Medulla oblongata (tissue), 1 donor: Measurements from ENCODE around the gene CDH9.

Source experiments
- DNase-seq: peaks from one replicate; pipeline ENCODE4 v3.0.0-alpha.2; 2015; ENCODE audit errors: extremely low spot score

Gene CDH9, protein sequence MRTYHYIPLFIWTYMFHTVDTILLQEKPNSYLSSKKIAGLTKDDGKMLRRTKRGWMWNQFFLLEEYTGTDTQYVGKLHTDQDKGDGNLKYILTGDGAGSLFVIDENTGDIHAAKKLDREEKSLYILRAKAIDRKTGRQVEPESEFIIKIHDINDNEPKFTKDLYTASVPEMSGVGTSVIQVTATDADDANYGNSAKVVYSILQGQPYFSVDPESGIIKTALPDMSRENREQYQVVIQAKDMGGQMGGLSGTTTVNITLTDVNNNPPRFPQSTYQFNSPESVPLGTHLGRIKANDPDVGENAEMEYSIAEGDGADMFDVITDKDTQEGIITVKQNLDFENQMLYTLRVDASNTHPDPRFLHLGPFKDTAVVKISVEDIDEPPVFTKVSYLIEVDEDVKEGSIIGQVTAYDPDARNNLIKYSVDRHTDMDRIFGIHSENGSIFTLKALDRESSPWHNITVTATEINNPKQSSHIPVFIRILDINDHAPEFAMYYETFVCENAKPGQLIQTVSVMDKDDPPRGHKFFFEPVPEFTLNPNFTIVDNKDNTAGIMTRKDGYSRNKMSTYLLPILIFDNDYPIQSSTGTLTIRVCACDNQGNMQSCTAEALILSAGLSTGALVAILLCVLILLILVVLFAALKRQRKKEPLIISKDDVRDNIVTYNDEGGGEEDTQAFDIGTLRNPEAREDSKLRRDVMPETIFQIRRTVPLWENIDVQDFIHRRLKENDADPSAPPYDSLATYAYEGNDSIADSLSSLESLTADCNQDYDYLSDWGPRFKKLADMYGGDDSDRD

DNA sequence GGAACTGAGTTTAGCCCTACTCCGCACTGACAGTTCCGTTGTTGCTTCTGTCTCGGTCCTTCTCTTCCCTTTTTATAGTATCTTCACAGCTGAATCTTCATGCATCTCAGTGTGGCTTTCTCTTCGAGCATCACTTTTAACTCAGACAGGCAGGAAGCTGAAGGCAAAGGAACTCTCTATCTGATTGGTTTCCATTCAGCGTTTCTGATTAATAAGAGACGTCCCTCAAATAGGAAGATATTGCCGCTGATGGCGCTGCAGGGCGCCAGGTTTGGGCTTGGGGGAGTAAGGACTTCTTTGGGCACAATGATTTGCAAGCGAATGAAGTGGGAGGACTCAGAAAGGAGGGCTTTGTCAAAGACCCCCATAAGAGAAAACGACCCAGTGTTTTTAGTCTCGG is at the start of gene CDH9:
Gene CDH9, minus strand, starts transcription at position 111 of the 400 bp plus-strand sequence. CDS start 50,253 bp downstream, outside the sequence.
- no peak for DNase-seq

DNA sequence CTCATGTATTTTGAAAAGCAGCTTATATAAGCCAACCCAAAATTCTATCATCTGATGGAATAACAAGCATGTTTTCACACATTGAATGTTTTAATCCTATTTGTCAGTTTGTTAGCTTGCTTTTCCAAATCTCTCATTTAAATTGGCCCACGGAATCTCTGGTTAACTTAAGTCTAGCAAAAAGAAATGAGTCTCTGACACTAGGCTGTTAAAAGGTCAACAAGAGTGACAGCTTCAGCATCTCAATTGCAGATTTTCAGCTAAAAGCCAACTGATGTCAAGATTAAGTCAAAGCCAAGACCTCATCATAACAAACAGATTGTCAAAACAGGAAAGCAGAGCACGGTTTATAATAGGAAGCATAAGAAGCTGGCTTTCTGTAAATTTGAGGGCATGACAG is 49.4 kb upstream of the CDH9 start:
- no peak for DNase-seq

DNA sequence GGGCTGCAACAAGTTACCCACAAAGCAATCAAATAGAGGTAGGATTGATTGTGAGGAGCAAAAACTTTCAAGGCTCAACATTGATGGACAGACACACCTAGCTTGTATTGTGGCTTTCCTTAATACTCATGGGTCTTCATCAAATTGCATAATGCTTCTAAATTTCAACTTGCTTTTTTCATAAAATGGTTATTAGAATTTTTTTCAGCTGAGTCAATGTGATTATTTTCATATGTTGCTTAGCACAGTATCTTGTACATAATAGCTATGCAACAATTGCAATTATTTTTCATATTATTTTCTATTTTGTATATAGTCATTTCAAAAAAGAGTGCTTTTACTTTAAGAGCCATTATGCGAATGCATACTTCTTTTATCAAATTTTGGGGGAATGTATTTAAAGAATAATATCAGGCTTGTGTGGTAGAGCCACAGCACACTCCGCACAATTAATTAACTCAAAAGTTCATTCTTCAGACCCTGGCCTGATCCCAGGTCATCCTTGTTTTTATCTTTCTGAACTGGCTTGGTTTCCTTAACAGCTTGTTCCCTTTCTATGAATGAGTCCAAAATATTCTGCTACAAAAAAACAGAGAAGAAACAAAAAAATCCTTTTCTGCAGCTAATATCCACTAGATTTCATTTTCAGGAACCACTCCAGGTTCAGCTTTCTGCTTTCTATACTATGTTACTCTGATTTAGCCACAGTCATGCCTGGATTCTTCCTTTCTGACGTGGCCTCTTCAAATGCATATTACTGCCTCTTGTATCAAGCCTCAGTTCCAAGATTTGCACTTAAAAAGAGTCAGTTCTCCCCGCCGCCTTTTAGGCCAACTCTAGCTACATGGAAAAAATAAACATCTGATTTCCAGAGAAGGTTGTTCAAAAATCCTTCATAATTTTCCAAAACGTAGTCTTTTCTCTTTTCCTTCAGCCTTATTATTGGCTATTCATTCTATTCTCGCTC is 45.3 kb upstream of the CDH9 start:
- DNase-seq, result no peak

DNA sequence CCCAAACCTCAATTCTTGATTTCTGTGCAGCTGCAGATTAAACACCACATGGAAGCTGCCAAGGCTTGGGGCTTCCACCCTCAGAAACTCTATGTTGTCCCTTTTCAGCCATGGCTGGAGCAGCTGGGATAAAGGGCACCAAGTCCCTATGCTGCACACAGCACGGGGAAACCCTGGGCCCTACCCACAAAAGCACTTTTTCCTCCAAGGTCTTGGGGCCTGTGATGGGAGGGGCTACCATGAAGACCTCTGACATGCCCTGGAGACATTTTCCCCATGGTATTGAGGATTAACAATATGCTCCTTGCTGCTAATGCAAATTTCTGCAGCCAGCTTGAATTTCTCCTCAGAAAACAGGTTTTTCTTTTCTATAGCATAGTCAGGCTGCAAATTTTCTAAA is 41.8 kb upstream of the CDH9 start:
- DNase-seq, result no peak

DNA sequence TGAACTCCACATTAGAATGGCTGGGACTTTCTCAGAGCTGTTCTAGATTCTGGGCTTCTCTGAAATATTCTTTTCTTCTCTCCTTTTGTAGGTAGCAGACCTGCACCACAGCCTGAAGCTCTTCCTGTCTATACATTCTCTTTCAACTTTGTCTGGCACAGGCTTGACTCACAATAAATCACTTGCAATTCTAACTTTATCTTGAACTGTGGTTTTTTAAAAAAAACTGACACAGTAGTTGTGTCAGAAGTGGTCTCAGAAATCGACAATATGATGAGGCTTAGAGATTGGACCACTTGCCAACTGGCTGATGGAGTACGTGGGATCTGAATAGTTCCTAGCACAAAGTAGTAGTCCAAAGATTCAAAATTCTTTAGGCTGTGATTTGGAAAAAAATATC is 24.1 kb upstream of the CDH9 start:
- no peak for DNase-seq

DNA sequence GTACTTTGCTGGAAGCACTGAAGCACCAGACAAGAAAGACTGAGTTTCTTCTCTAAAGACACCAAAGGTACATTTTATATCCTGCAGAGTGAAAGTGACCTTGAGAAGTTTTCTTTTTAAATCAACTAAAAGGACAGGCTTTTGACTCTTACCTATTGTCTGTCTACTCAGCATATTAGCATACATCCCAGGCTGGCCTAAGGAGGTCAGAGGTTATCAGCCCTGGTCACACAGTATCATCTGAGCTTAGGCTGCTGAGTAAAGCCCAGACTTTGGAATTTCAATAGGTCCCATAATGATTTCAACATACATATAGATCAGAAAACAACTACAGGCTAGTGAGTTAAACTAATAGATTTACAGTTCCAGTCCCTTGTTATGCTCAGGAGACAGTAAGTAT is 10.1 kb upstream of the CDH9 start:
- DNase-seq, result no peak

DNA sequence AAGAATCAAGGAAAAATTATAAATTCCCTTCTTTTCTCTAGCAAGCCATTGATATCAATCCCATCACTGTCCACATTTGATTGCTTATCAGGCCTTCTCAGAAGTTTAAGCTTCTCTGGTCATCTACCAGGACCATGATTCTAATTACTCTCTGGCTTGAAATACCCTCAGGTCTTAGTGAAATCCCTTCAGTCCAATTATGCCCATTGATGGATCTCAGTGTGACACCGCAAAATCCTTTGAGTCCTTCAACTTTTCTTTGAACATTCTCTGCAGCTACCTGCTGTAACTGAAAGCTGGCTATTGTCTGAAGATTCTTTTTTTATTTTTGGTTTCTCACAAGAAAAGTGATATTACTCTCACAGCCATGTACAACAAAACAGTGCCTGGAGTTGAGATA is 3.0 kb upstream of the CDH9 start:
- DNase-seq, result no peak

DNA sequence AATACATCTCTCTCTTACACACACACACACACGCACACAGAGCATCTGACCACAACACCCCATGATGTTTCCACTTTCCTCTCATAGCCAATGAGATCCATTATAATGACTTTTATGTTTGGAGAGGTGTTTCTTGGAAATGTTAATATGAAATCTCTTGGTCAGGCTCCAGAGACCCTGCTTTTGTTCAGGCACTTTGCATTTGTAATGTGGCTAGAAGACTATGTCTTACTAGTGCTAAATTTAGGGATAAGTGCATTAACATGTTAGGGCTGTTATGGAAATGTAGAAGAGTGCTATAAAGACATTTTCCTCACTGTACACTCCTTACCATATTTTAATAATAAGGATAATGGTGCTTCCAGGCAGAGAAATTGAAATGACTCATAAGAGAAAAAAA is 3.8 kb downstream of the CDH9 start:
- no peak for DNase-seq

DNA sequence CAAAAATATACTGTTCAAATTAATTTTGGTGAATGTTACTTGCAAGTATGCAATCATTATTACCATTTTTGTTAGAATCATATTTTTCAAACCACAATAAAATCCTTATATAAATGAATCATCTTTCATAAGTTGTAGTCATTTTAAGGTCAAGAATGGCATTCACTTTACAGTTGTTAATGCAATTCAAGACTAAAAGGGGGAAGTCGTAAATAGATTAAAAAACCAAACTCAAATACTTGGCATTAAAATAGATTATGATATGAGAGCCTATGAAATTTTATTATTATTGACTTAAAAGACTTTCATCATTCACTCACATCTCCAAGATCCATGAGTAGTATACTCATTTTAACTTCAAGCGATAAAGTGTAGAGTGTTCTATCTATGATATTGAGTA is 11.6 kb downstream of the CDH9 start:
- no peak for DNase-seq

DNA sequence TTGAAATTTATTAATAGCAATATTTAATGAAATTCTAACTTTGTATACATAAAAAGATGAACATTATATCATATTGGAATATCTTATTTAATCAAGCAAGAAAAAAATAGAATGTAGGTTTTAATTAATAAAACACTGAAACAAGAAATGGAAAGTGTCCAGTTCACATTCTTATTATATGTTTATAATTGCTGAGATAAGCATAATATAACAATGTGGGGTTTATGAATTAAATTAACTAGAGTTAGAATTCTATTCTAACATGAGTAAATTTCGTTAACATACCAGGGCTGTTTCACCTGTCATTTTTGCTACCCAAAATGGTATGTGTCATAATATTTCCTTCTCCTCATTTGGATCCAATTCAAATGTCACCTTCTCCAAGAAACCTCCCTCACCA is 12.3 kb downstream of the CDH9 start:
- DNase-seq, result no peak

DNA sequence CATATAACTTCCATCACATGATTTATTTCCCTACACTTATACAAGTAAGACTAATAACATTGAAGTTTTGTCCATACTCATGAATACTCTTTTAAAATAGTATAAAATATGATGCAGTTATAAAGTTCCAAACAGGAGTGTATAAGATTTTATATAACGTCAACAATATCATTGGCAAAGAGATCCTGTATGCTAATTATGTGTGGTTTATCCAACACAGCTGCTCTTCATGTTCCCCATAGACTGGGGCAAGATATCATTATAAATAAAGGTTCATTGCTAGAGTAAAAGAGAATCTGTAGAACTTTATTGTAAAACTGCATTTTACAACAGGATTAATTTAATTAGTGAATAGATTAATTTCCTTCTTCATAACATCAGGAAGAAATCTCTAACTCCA is 16.9 kb downstream of the CDH9 start:
- no peak for DNase-seq

DNA sequence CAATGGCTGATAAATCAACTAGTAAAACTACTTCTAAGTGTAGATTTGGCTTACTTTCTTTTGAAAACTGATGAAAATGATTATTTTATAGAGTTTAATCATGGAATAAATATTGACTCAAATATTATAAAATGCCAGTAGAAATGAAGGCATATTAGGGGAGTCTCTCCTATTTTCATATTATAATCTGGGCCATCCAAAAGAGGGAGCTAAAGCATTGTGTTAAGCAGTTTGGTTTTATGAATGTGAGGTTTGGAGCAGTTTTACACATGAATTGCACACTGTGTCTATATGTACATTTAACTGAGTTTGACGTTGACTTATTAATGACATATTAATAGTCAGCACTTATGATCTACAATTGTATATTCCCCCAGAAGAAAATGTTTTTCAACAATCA is 17.4 kb downstream of the CDH9 start:
- no peak for DNase-seq

DNA sequence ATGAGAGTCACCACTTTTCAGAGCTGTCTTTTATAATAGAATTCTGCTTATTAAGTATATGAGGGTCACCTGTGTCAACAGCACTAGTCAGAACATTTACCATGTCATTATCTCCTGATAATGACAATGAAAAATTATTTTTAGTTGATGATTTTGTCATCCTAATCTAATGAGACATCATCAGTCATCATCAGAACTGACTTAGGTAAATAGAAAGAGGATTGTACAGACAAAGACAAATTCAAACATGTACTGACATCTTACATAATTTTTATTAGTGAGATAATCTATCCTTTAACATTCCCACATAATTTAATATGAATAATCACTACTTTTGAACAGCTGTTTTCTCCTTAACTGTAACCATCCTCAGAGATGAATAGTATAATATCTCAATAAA is 22.6 kb downstream of the CDH9 start:
- DNase-seq, result no peak

DNA sequence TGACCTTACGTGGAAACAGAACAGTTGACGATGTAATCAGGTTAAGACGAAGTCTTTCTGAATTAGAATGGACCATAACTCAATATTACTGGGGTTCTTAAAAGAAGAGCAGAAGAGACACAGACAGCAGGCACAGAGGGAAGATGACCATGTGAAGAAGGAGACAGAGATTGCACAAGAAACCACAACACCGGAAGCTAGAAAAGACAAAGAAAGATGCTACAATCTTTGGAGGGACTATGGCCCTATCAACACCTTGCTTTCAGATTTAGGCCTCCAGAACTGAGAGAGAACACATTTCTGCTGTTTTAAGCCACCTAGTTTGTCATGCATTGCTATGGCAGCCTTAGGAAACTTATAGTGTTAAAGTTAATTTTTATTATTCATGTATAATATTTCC is 27.1 kb downstream of the CDH9 start:
- DNase-seq, result no peak

DNA sequence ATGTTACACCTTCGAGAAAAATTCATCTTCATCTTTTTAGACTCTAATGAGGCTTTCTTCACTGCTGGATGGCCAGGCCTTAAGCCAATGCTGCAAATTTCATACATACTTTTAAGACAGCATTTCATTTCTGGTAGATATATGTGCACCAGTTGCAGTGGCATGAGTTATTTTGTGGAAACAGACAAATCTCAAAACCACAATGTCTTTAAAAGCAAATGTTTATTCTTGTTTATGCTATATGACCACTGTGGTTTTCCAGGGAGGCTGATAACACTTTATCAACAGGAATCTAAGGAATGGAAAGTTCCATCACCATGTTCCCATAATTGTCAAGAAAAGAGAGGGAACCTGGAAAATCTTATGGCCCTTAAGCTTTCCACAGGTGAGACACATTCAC is 27.7 kb downstream of the CDH9 start:
- DNase-seq, result no peak

DNA sequence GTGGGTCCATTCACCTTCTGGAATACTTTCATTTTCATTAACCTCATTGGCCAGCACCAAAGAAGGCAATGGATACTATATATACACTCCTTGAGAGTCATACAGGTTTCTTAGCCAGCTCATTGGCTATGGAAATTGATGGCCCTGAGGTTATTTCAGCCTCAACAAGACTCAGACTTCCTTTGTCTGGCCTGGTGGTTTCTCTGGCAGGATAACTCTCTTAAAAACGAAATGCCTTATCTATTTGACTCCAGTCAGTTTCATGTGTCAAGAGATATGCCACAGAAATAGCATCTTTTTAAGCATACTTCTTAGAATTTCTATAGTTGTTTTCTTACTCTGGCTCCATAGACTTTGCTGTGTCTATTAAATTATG is 28.9 kb downstream of the CDH9 start:
- DNase-seq, result no peak

DNA sequence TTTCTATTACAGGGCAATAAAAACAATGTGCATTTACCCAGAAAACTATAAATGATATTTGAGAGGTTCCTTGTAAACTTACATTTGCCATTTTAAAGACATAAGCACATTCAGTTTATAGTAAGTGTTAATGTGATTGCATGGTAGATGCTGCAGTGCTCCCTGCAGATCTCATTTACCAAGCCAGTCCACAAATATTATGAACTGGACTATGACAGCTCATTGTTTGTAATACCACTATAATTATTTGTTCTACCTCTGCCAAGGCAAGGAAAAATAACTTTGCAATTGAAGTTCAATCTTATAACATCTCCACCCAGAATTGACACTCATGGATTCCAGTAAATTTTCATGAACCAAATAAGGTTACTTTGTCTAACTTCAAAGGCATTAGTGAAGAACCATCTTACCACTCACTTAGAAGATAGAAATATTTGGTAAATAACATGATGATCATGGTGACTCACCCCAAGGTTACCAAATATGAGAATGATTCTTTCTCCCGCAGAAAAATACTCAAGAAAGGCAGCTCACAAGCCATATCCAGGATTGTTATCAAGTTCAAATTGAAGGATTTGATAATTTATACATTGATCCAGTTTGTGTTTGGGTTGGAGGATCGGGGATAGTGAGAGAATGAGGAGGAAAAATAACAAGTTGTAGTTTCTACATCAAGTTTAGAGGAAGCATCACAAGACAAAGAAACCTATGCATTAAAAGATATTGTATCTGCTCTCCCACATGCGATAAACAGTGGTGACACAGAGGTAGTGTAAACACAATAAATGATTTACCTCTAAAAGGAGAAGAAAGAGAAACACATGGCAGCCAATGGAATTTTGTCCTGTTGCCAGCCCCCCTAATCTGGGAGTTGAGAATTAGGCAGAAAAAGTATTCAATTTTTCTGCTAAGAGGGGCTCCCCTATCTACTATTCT is 29.5 kb downstream of the CDH9 start:
- DNase-seq, result no peak

DNA sequence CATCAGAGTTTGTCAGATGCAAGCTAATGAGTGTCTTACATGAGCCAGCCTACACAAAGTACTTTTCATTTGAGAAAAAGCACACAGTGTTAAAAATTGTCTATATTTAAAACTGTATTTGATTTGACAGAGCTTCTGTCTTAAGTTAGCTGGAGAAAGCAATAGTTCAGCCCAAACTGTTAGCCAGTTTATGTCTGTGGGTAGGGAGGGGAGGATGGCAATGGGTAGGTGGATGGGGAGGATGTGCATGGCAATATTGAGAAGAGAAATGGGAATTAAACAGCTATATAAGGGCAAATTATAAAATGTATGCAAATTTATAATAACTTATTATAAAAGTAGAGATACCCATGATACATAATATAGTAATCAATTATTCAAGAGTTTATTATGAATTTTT is 31.3 kb downstream of the CDH9 start:
- no peak for DNase-seq

DNA sequence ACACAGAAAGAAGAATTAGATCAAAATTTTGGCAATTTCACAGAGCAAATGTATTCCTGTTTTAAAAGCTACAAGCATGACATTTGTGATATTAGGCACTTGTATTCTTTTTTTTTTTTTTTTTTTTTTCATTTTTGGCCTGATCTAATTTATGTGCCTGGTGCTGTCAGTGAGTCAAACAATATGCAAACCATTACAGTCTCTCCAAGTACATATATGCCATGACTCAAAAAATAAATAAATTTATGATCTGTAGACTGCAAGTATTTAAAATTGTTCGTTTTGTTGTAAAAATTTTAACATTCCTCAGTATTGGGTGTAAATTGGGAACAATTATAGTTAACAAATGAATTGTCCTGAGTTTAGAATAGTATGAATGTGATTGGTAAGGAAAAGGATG is 51.4 kb downstream of the CDH9 start:
- no peak for DNase-seq

DNA sequence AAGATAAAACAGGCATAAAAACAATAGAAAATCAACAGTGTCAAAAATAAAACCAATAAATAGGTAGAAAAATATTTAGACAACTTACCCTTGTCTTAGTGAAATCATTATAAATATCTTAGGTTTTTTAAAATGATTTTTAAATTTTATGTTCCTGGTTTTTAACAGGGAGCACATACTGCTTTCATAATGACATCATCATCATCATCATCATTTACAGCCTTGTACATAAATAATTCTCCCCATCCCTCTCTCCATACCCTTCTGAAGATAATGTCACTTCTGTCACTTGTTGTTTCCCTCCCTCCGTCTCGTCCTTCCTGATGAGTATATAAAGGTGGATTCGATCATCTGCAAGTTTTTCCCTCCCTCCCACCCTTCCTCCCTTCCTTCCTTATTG is 56.6 kb downstream of the CDH9 start:
- DNase-seq, result no peak

DNA sequence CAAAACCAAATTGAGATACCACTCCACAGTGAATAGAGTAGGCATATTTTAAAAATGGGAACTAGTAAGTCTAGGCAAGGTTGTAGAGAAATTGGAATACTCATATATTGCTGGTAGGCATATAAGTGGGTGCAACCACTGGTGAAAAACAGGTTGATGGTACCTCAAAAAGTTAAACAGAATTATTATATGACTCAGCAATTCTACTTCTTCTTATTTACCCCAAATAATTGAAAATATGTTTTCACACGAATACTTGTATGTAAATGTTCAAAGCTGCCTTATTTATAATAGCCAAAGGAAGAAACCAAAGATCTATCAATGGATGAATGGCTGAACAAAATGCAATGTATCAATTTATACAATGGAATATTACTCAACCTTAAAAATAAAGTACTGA is 79.1 kb downstream of the CDH9 start:
- DNase-seq, result no peak
